Brain microvascular endothelial cell (primary cell): ENCODE measurements around the gene KDSR.

Experiments
- DNase-seq: peaks from one replicate; pipeline ENCODE4 v3.0.0-alpha.2; 2020
- H3K27ac ChIP-seq: fragments of 250-450 bp; sonication (Bioruptor Pico); 2 replicates; pipeline ENCODE4 v1.5.1; 2020; ENCODE audit warnings: mild to moderate bottlenecking, moderate library complexity
- H3K27me3 ChIP-seq: fragments of 250-450 bp; sonication (Bioruptor Pico); replicated peaks from 2 replicates; pipeline ENCODE4 v1.5.1; 2020; ENCODE audit warnings: mild to moderate bottlenecking
- H3K36me3 ChIP-seq: fragments of 250-450 bp; sonication (Bioruptor Pico); replicated peaks from 2 replicates; pipeline ENCODE4 v1.5.1; 2020; ENCODE audit warnings: mild to moderate bottlenecking
- H3K4me3 ChIP-seq: 2 replicates; pipeline ENCODE4 v1.5.1; 2011; ENCODE audit warnings: low read depth, mild to moderate bottlenecking, control low read depth, low read length, moderate library complexity
- CTCF ChIP-seq: IDR thresholded peaks from 2 replicates; pipeline ENCODE4 v1.5.1; 2011; ENCODE audit warnings: low read depth, mild to moderate bottlenecking, moderate library complexity, low read length, control low read depth, inconsistent platforms; ENCODE audit errors: missing control alignments
- in situ Hi-C: cut with HindIII; loops from 2 replicates; pipeline ENCODE4 v1.10.0; 2017; ENCODE audit warnings: low sequenced_read_pairs, low pct_ligation_motif_present

Gene KDSR

GRCh38 chr18:63367053-63367953, at the start of gene KDSR:
Gene KDSR (minus strand): TSS chr18:63367206. CDS start chr18:63367118, 88 bp downstream.
- Histone ChIP-seq H3K36me3 (peaks cover 3% of the 10 kb centered on the region), H3K27me3 (no peaks in the 10 kb centered on the region), H3K4me3 (peak within 1 kb of the TSS; percentile 81), H3K27ac (peak within 1 kb of the TSS; percentile 95)
- no peak for TF ChIP-seq CTCF
- in situ Hi-C loops, result no loop called here
- peak; percentile 96 for DNase-seq

- H3K27me3 ChIP-seq, result no peaks in the 10 kb centered on the region
- H3K27ac ChIP-seq, result no peak overlapping the region
- in situ Hi-C loops, result no loop called here
- no peak for DNase-seq
- no peak for TF ChIP-seq CTCF
- no peak overlapping the region for H3K4me3 ChIP-seq
- peaks cover 17% of the 10 kb centered on the region for H3K36me3 ChIP-seq
Observed at GRCh38 chr18:63412953-63413352, 45.9 kb upstream of the KDSR start.

GRCh38 chr18:63410792-63411191, 43.8 kb upstream of the KDSR start:
- peak; percentile 40 for DNase-seq
- no peak overlapping the region for H3K4me3 ChIP-seq
- in situ Hi-C loops, result no loop called here
- H3K36me3 ChIP-seq, result peaks cover 31% of the 10 kb centered on the region
- no peak overlapping the region for H3K27ac ChIP-seq
- TF ChIP-seq CTCF, result no peak
- H3K27me3 ChIP-seq, result no peaks in the 10 kb centered on the region

- DNase-seq, result no peak
- Histone ChIP-seq H3K27ac (no peak overlapping the region), H3K4me3 (no peak overlapping the region), H3K27me3 (no peaks in the 10 kb centered on the region), H3K36me3 (peaks cover 30% of the 10 kb centered on the region)
- TF ChIP-seq CTCF, result no peak
- in situ Hi-C loops, result no loop called here
Observed at GRCh38 chr18:63409301-63409700, 42.3 kb upstream of the KDSR start.

- no peak overlapping the region for H3K4me3 ChIP-seq
- no peaks in the 10 kb centered on the region for H3K27me3 ChIP-seq
- H3K36me3 ChIP-seq, result peaks cover 42% of the 10 kb centered on the region
- TF ChIP-seq CTCF, result no peak
- H3K27ac ChIP-seq, result no peak overlapping the region
- no peak for DNase-seq
- in situ Hi-C loops, result no loop called here
Observed at GRCh38 chr18:63407734-63408133, 40.7 kb upstream of the KDSR start.

- TF ChIP-seq CTCF, result no peak
- no peak for DNase-seq
- no peaks in the 10 kb centered on the region for H3K27me3 ChIP-seq
- no peak overlapping the region for H3K4me3 ChIP-seq
- no peak overlapping the region for H3K27ac ChIP-seq
- in situ Hi-C loops, result no loop called here
- H3K36me3 ChIP-seq, result peaks cover 57% of the 10 kb centered on the region
Observed at GRCh38 chr18:63405986-63406385, 39.0 kb upstream of the KDSR start.
